ENCODE results near the gene CDH16.

GRCh38 chr16:66898933-66899309 is 19.8 kb downstream of the CDH16 start:
- TF ChIP-seq POLR2A (IDR thresholded peaks at IDR 0.05) (no peak), EP300 (IDR thresholded peaks at IDR 0.05) (no peak), CTCF (IDR thresholded peaks at IDR 0.05) (no peak), POLR2AphosphoS5 (IDR thresholded peaks at IDR 0.05) (no peak)

All from gastroesophageal sphincter (tissue), 3 donors.